Nucleus accumbens (tissue), 56 donors: ENCODE data around the gene GGT5.
"Not testable (repeated sequence)": the region's sequence is repeated elsewhere in the genome, so short reads cannot be mapped to it uniquely, and the experiment has no call there.

Source experiments
- DNase-seq, 56 donors: peaks; one replicate each; lab custom pipeline; 2025; lab: John Stamatoyannopoulos, UW

Gene GGT5

GRCh38 chr22:24185001-24185500 is 59.8 kb downstream of the GGT5 start:
- no peak for DNase-seq

GRCh38 chr22:24184057-24184798 is 60.7 kb downstream of the GGT5 start:
- no peak for DNase-seq

GRCh38 chr22:24183321-24184031 is 61.4 kb downstream of the GGT5 start:
- DNase-seq: no peak

- DNase-seq: not testable (repeated sequence)
Observed at GRCh38 chr22:24182900-24183246, 62.0 kb downstream of the GGT5 start.

GRCh38 chr22:24181996-24182899 is 62.6 kb downstream of the GGT5 start:
- DNase-seq: no peak

- no peak for DNase-seq
Observed at GRCh38 chr22:24181088-24181995, 63.5 kb downstream of the GGT5 start, which contains the start of gene SUSD2. Gene SUSD2, plus strand, starts transcription at chr22:24181487. Its CDS starts 33 bp downstream, at chr22:24181520.

- DNase-seq: no peak
Observed at GRCh38 chr22:24180316-24181087, 64.4 kb downstream of the GGT5 start.

- no peak for DNase-seq
Observed at GRCh38 chr22:24179478-24180210, 65.2 kb downstream of the GGT5 start.

- DNase-seq: peak in 4 of 56 donors; percentile 4 to 16 (median 12)
Observed at GRCh38 chr22:24178502-24179440, 66.1 kb downstream of the GGT5 start.

- no peak for DNase-seq
Observed at GRCh38 chr22:24178021-24178431, 66.9 kb downstream of the GGT5 start.

GRCh38 chr22:24177456-24177855 is 67.4 kb downstream of the GGT5 start:
- DNase-seq: no peak

GRCh38 chr22:24177045-24177444 is 67.8 kb downstream of the GGT5 start:
- DNase-seq: no peak

GRCh38 chr22:24176630-24177029 is 68.3 kb downstream of the GGT5 start:
- no peak for DNase-seq

- DNase-seq: no peak
Observed at GRCh38 chr22:24176040-24176439, 68.8 kb downstream of the GGT5 start.

- DNase-seq: peak in 43 of 56 donors; percentile 5 to 79 (median 35)
Observed at GRCh38 chr22:24175160-24175808, 69.6 kb downstream of the GGT5 start.

- no peak for DNase-seq
Observed at GRCh38 chr22:24171822-24172221, 73.1 kb downstream of the GGT5 start.
